ENCODE measurements around the gene ATP5PD. TPM values are rescaled to one million over a fixed set of nuclear protein-coding genes. Genes with fewer than 3 reads are reported as not detected.

Gene ATP5PD
- 251 TPM for polyA plus RNA-seq (2013, experiment 1 of 2; ENCODE audit: insufficient read length)
- 253 TPM for polyA plus RNA-seq (2013, experiment 2 of 2; ENCODE audit: insufficient read length)

DNA sequence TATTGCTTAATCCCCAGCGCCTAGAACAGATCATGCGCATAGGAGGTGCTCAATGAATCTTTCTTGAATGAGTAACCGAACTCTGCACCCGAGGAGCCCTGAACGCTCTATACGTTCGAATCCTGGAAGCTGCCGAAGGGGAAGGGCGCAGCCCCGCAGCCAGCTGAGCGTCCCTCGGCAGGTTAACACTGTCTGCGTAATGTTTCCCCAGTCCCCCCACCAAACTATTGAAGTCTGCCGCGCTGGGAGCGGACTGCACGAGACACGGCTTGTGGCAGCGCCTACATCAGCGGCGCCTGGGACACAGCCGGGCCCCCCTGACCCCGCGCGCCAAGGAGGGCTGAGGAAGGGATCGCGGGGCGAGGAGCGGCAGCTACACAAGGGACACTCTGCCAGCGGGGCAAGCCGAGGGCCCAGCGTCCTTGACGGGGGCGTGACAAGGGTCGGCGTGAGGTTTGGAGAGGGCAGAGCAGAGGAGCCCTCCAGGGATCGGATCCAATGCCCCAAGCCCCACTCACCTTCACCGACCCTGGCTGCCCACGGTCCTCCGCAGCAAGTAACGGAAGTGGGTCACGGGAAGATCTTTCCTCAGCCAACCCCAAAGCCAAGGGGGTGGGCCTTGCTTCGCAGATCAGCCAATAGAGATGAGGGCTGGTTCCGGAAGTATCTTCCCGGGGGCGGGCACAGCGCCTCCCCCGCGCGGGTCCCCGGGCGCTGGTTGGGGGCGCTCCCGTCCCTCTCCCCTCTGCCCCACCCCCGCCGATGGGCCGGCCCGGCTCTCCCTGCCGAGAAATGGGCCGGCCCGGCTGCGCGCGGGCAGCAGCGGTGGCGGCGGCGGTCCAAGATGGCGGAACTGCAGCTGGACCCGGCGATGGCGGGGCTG lies at the start of gene ATP5PD, which contains the start of gene KCTD2:
Gene ATP5PD (minus strand): TSS at position 563 of the 883 bp plus-strand sequence. CDS start 4,319 bp downstream, outside the sequence.
Gene KCTD2 (plus strand): TSS at position 819 of the 883 bp plus-strand sequence. CDS start 26 bp downstream, at position 845.
- peak; percentile 97 for DNase-seq

DNA sequence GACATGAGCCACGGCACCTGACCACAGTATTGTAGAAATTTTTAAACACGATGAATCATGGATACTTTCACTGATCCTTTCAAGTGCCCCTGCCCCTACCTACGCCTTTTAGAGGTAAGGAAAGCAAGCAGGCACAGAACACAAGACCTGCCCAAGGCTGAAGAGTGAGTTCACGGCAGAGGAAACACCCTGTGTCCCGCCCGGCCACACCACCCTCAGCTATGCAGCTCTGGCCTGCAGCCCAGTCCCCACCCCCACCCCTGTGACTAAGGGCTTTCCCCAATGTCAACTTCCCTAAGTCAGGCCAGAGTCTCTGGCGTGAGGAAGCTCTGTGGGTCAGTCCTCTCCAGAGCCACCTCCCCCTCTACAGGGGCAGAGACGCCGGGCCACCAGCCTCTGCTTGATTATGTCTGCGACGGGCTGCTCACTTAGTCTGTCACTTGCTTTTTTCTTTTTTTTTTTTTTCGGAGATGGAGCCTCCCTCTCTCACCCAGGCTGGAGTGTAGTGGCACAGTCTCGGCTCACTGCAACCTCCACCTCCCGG lies 49.4 kb upstream of the ATP5PD start:
- DNase-seq, result peak; percentile 72

DNA sequence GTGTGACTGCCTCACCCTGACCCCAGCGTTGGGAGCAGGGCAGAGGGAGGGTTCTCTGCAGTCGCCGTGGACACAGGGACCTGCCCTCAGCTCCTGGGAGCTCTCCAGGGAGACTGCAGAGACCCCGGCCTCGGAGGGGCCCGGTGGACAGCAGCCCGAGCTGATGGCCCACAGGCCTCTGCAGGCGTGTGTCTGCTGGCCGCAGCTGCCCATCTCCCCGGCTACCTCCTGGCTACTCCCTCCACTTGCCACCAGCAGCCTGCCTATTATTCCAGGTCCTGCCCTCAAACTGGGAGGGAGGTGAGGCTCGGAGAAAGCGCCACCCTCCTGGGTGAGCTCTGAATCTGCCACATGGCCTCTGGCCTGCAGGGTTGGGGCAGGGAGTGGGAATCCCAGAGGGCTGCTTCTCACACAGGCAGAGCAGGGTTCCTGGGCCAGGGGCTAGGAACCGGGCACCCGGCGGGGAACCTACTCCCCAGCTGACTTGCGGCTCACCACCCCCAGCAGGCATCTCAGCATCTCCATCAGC lies 48.2 kb upstream of the ATP5PD start:
- no peak for DNase-seq

DNA sequence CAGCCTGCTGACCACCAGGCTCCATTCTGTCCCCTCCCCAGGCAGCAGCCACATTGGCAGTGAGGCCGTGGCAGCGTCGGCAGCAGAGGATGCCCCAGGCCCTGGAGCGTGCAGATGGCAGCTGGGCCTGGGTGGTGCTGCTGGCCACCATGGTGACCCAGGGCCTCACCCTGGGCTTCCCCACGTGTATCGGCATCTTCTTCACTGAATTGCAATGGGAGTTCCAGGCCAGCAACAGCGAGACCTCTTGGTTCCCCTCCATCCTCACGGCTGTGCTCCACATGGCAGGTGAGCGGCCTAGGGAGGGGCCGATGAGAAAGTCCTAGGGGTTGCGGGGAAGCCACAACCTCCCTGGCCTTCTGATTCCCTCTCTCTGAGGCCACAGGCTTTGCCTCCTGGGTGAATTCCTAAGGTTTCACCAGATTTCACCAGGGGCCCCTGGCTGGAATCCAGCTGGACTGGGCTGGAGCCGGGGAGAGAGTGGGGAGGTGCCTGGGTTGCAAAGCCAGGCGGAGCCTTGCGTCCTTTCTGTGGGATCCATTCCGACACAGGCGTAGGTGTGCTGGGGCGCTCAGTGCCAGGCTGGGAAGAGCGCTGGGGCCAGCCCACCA lies 46.9 kb upstream of the ATP5PD start:
- peak; percentile 46 for DNase-seq

DNA sequence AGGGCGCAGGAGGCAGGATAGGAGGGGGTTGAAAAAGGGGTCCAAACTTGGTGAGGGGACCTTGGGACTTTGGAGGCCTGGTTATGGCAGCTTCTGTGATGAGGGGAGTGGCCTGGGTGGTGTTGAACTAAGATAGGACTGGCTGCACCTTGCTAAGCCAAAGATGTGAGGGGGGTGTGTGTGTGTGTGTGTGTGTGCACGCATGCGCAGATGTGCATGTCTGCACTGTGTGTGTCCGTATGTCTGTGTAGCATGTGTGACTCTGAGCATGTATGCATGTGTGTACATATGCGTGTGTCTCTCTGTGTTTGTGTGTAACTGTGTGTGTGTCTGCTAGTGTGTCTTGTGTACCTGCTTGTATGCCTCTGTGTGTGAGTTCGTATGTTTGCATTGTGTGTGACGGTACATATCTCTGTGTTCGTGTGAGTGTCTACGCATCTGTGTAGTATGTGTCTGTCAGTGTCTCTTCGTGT lies 45.1 kb upstream of the ATP5PD start:
- DNase-seq, result no peak

DNA sequence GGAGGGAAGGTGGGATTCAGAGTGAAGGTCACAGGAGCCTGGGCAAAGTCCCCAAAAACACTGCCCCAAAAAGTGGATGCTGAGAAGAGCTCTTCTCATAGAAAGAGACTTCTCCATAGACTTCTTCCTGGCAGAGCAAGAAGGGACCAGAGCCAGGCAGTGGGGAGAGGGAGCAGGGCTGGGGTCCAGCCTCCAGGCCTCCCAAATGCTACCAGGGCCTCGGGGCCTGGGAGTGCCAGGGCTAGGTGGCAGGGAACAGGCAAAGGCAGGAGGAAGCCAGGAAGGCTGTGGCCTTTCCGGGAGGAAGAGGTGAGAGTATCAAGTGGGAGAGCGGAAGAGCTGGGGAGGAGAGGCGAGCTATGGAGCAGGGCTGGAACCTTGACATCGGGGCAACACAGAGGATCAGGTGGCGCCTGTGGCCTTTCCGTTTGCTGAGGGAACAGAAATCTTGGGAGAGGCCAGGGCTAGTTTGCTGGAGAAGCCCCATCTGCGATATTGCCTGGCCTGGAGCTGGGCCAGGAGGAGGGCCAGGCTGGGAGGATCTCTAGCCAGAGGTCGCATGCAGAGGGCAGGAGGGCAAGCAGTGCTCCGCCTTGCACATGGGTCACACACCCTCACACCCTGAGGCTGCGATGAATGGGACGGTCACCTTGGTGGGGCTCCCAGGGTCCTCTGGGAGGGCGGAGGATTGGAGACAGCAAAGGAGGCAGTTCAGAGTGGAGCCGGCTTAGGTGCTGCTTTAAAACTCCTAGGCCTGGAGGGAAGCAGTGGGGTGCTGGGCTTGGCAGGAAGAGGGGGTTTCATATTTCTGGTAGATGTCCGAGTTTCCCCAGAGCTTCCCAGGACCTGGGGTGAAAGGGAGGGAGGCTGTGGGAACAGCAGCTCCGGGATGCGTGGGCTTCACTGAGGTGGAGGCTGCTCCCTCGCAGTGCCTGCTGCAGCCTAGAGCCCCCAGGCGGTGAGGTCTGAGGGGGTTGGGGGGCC lies 44.4 kb upstream of the ATP5PD start:
- DNase-seq, result no peak

DNA sequence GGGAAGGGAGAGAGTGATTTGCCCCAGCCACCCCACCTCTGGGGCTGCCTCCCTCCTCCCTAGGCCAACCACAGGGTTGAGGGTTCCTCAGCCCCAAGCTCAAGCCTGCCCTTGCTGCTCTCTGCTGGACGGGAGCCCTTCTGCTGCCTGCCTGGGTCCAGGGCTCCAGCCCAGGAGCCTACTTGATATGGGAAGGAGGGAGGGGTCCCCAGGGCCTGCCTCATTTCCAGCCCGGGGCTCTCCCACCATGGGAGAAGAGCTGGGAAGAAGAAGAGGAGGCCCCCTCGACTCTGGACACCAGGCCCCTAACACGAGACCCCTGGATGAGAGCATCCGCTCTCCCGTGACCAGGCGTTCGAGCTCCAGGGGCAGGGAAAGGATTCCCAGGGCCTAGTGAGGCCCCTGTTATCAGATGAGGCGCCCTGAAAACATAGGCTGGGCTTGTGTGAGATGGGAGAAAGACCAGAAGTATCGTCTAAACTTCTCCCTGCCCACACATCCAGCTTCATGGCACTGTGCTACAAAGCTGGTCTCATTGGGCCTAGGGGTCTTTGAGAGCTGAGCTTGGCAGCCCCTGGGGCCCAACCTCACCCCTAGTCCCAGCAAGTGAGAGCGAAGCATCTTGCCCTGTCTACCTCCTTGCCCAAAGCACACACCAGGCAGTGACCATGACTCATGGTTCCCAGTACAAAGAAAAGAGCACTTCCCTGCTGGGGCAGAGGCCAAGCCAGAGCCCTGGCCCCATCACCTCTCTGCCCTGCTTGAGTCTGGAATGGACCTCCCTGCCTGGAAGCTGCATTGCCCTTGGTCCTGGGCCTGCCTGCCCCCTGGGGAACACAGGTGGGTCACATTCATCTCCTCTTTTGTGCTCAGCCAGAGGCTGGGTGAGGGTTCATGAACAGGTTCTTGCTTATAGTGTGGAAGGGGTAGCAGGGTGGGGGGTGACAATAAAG lies 42.0 kb upstream of the ATP5PD start:
- DNase-seq, result no peak

DNA sequence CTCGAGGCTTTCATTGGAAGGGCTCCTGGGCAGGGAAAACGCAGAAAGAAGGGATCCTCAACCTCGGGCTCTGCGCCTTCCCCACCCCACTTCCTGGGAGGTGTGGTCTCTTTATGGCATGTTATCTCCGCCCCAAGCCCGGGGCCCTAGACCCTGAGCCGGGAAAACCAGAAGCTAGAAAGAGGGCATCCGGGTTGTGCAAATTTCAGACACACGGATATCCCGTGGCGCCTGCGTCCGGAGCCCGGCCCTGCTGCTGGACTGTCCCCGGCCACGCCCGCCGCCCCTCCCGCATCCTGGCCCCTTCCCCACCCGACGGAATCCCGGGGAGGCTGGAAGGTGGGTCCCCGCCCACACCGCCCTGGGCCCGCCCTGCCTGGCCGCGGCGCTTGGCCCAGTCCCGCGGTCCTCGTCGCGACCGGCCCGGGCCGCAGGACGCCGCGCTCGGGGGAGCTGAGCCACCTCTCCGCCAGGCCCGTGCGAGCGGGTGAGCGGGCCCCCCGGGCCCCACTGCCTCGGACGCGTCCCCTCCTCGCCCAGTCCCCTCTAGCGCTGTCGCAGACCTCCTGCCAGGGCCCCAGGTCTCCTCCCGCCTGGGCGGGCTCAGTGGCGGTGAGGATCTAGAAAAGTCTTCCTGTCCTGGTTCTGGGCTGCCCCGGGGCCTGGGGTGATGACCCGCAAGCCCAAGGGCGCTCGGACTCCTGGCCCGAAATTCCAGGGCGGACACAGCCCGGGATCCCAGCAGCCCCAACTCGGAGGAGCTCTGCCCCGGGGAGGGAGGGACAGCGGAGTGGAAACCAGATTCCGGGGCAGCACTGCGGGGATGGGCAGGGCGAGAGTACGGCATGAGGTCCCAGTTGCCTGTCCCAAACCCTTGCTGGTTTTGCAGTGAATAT lies 41.0 kb upstream of the ATP5PD start, which contains the start of gene SLC16A5:
Gene SLC16A5 (plus strand): TSS at position 397 of the 896 bp plus-strand sequence. CDS start 5,683 bp downstream, outside the sequence.
- peak; percentile 85 for DNase-seq

DNA sequence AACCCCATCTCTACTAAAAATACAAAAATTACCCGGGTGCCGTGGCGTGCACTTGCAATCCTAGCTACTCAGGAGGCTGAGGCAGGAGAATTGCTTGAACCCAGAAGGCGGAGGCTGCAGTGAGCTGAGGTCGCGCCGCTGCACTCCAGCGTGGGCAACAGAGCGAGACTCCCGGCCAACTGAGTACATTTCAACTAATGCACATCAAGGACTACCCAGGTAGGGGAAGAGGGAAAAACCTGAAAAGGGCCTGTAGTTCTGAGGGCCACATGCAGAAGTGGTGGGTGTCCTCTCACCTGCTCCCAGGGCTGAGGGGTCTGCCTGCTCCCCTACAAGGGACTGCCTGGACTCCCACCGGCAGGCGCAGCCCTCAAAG lies 40.4 kb upstream of the ATP5PD start:
- no peak for DNase-seq

DNA sequence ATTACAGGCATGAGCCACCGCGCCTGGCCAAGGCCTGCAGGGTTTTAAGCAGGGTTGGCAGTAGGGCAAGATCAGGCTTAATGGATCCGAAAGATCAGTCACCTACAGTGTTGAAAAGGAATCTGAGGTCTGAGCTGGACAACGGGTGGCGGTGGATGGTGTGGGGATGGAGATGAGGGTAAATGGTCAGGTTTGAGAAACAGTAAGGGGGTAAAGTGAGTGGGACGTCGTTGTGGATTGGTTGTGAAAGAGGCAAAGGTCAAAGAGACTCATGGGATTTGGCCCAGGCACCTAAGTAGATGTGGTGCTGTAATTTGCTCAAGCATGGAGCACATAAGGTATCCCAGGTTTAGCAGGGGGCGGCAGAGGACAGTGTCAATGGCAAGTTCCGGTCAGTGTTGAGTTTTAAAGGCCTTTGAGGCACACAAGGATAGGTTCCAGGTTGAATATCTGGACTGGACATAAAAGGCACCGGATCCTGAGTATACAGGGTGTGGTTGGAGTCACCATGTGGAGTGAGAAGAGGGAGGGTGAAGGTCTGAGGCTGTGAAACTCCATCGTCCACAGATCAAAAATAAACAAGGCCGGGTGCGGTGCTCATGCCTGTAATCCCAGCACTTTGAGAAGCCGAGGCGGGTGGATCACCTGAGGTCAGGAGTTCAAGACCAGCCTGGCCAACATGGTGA lies 39.9 kb upstream of the ATP5PD start:
- DNase-seq, result no peak

DNA sequence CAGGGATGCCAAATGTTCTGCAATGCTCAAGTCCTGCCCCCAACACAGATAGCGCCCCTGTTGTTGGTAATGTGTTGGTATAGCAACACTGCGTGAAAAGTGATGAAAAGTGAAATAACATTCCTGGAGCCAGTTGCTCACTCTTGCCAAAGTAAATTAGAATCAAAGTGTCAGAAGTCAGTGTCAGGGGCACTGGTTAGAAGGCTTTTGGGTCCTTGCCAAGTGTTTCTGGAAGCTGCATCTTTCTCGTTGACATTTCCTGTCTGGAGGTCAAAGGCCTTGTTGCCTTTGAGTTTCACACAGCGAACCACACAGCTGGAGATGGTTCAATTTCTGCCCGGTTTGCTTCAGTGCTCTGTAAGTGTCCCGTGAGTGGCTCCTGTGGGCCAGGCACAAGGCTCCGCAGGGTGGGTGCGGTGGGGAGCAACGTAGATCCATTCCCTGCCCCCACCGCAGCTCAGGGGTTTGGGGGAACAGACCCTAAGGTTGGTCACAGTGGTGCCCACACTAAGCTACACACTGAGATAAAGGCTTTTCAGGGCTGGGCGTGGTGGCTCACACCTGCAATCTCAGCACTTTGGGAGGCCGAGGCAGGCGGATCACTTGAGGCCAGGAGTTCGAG lies 37.4 kb upstream of the ATP5PD start:
- peak; percentile 43 for DNase-seq

DNA sequence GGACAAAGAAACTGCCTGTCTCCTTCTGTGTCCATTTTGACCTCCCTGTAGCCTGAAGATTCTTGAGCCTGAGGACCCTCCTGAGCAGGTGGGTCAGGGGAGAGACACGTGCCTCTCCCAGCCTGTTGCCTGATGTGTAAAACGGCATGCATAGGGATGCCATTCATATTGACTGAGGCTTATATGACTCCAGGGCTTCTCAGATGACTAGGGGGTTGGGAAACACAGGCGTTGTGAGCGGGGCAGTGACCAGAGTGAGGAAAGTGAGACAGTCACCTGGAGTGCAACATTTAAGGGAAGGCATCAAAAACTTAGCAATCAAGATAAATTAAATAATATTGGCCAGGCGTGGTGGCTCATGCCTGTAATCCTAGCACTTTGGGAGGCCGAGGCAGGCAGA lies 35.9 kb upstream of the ATP5PD start:
- no peak for DNase-seq

DNA sequence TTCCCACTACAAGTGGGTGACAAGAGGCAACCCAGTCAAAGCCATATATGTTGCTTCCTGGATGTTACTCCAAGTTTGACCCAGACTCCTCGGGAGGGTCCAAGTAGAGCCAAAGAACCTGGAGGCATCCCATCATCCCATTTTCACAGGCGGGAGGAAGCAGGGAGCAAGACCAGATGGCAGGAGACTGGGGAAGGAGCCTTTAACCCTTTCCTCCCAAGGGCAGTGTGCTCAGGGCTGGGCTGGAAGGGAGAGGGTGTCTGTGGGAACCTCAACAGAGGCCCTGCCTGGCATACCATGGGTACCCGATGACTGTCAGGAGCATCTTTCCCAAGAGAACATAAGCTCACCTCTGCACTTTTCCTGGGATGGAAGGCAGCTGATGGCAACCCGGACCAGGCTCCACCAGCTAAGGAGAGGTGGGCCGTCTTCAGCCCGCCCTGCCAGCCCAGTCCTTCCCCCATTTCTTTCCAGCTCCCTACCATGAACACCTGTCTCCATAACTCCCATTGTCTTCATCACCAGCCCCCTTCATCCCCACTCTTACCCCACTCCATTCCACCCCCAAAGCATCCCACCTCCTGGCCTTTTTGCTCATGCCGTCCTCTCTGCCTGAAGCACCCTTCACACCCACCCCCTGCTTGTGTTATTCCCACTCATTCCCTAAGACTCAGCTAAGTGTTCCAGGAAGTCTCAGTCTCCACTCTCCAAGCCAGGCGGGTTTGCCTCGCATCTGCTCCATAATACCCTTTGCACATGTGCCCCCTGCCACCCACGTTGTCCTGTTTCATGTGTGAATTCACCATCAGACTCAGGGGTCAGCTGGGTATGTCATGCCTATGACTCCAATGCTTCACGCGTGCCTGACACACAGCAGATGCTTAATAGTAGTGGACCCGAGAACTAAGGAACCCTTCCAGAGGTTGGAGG lies 35.1 kb upstream of the ATP5PD start:
- DNase-seq, result no peak

DNA sequence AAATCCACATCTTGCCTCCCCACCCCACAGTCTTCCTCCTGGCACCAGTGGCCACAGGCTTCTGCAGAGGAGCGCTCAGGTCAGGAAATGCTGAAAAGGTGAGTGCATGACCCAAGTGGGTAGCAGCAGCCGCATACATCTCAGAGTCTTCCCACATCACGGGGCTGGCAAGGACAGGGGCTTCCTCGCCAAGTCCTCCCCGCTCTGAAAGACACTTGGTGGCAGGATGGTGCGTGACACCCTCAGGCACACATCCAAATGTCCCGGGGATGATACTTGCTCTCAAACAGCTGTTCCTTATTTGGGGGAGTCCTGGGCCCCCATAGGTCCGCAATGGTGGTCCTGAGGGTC lies 32.2 kb upstream of the ATP5PD start:
- DNase-seq, result no peak

DNA sequence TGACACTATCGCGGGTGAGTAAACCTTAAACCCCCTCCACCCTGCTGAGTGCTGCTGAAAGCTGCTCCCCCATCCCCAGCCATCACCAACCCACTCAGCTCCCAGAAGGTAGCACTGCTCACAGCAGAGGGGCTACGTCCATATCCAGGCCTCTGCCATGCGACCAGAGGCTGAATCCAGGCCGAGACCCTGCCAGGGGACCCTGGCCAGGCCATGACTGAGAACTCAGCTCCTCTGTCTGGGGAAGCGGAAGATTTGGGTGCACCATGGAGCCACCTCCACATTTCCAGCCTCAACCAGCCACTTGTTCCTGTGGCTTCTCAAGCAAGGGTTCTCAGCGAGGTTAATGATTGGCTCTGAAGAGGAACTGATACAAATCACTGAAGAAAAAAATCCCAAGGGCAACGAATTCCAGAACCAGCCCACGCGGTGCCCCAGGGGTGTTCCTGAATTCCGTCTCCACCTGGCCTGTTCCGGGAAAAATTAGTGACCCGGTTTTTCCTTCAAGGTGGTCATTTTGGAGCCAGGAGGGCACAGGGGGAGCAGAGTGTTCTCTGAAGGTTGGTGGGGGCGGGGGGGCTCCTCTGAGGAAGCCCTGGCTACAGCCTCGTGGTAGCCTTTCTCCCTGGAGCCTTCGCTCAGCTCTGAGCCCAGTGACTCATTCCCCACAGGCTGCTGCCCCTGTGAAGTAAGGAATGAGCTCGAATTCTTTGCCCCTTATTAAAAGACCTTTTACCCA lies 31.7 kb upstream of the ATP5PD start:
- DNase-seq, result peak; percentile 89
